Measurements from ENCODE around the gene RBPJL. TPM values are rescaled to one million over a fixed set of nuclear protein-coding genes. Genes with fewer than 3 reads are reported as not detected.

The RBPJL gene
- total RNA-seq, 1 experiment from 2014 or later = not detected

- no peaks in the 10 kb centered on the region for H3K9me3 ChIP-seq (ENCODE audit: control insufficient read depth in 1 of 2, insufficient read depth in 1 of 2, low read depth in 1 of 2, low read length in 2 of 2)
- no peaks in the 10 kb centered on the region for H3K9me2 ChIP-seq (ENCODE audit: insufficient read depth)
- peak overlapping the region; percentile 91 for H3K4me2 ChIP-seq (ENCODE audit: low read length)
- no peaks in the 10 kb centered on the region for H4K20me1 ChIP-seq (ENCODE audit: insufficient read depth)
- CTCF ChIA-PET = interaction anchor here (1.8 kb wide), 1 partner anchor 16 kb away, joined by 7 read pairs; the partner anchor contains the start of gene SYS1
- no peaks in the 10 kb centered on the region for H3K27me3 ChIP-seq (ENCODE audit: insufficient read depth, low read length)
- H3K79me2 ChIP-seq (ENCODE audit: insufficient read depth, low read length) = peaks cover 57% of the 10 kb centered on the region
- peak overlapping the region; percentile 82 for H3K27ac ChIP-seq (ENCODE audit: low read depth, low read length)
- TF ChIP-seq ELF1 (IDR thresholded peaks at IDR 0.05; ENCODE audit: borderline replicate concordance, low read depth) (no peak), EZH2phosphoT487 (IDR thresholded peaks at IDR 0.05; ENCODE audit: borderline replicate concordance) (no peak), EZH2 (IDR thresholded peaks at IDR 0.05) (no peak), YY1 (IDR thresholded peaks at IDR 0.05; ENCODE audit: extremely low read depth, insufficient replicate concordance, low read depth, low read length) (no peak)
- RAD21 ChIA-PET (ENCODE audit: low non-redundant PET in 1 of 2, low total read pairs in 2 of 2, uncharacterized antibody in 2 of 2, unreplicated experiment in 2 of 2) = interaction anchor here in 1 of 2 experiments (1.2 kb wide), 1 partner anchor 10 kb away, joined by 3 read pairs; no protein-coding TSS in a partner anchor
- H3K9ac ChIP-seq (ENCODE audit: low read length) = peak overlapping the region; percentile 80
- H3K36me3 ChIP-seq (ENCODE audit: control insufficient read depth in 1 of 2, insufficient read depth in 2 of 2, low read length in 2 of 2) = no peaks in the 10 kb centered on the region; a peak in 1 of 4 replicates
- H2AFZ ChIP-seq (ENCODE audit: low read depth, low read length, poor library complexity, severe bottlenecking) = no peak overlapping the region
- H3K4me3 ChIP-seq (replicated peaks in 1 of 2; ENCODE audit: low read depth in 1 of 2, low read length in 2 of 2) = peak overlapping the region; percentile 82 to 84
- BruUV-seq (replicated peaks) = TSS peak; percentile 55
- intact Hi-C loops (cut with micrococcal nuclease) = no loop called here
- DNase-seq (ENCODE audit: low read depth, low spot score) (no peak), ATAC-seq (no peak; the same call in 1 of the 2 replicates)
- POLR2A ChIA-PET = interaction anchor here (1.2 to 4.7 kb wide), 6 partner anchors 8 to 60 kb away, joined by 4 to 55 read pairs (median 16); partner anchors contain the start of gene SYS1
- H3K4me1 ChIP-seq (ENCODE audit: control insufficient read depth in 1 of 2, insufficient read depth in 2 of 2, low read length in 2 of 2) = peaks cover 53 to 62% of the 10 kb centered on the region in 2 experiments
Observed at GRCh38 chr20:45347297-45347935, 40.8 kb downstream of the RBPJL start.

- RAD21 ChIA-PET (ENCODE audit: low non-redundant PET in 1 of 2, low total read pairs in 2 of 2, uncharacterized antibody in 2 of 2, unreplicated experiment in 2 of 2) = interaction anchor here in 1 of 2 experiments (1.2 kb wide), 1 partner anchor 13 kb away, joined by 3 read pairs; no protein-coding TSS in a partner anchor
- H3K27ac ChIP-seq (ENCODE audit: low read depth, low read length) = peak within 1 kb of the TSS; percentile 82
- intact Hi-C loops (cut with micrococcal nuclease) = no loop called here
- no peaks in the 10 kb centered on the region for H3K9me3 ChIP-seq (ENCODE audit: control insufficient read depth in 1 of 2, insufficient read depth in 1 of 2, low read depth in 1 of 2, low read length in 2 of 2)
- peaks cover 47 to 54% of the 10 kb centered on the region in 2 experiments for H3K4me1 ChIP-seq (ENCODE audit: control insufficient read depth in 1 of 2, insufficient read depth in 2 of 2, low read length in 2 of 2)
- ATAC-seq (peak; percentile 71), DNase-seq (ENCODE audit: low read depth, low spot score) (no peak)
- H3K4me3 ChIP-seq (replicated peaks in 1 of 2; ENCODE audit: low read depth in 1 of 2, low read length in 2 of 2) = peak within 1 kb of the TSS; percentile 82 to 84
- H3K36me3 ChIP-seq (ENCODE audit: control insufficient read depth in 1 of 2, insufficient read depth in 2 of 2, low read length in 2 of 2) = no peaks in the 10 kb centered on the region; a peak in 1 of 4 replicates
- TF ChIP-seq JUND (IDR thresholded peaks at IDR 0.05) (no peak), ELF1 (IDR thresholded peaks at IDR 0.05; ENCODE audit: borderline replicate concordance, low read depth) (no peak), SIN3A (IDR thresholded peaks at IDR 0.05; ENCODE audit: low read depth) (no peak), ZFX (IDR thresholded peaks at IDR 0.05) (peak; percentile 54), CEBPB (IDR thresholded peaks at IDR 0.05; ENCODE audit: low read depth) (no peak), POLR2AphosphoS5 (IDR thresholded peaks at IDR 0.05; ENCODE audit: low read depth, low read length) (peak; percentile 99), SP1 (IDR thresholded peaks at IDR 0.05; ENCODE audit: low read depth) (no peak), ATF3 (IDR thresholded peaks at IDR 0.05) (no peak), EZH2 (IDR thresholded peaks at IDR 0.05) (no peak), YY1 (IDR thresholded peaks at IDR 0.05; ENCODE audit: extremely low read depth, insufficient replicate concordance, low read depth, low read length) (no peak), ZNF274 (IDR thresholded peaks at IDR 0.05; ENCODE audit: low read depth, low read length) (no peak), REST (IDR thresholded peaks at IDR 0.05; ENCODE audit: low read depth) (no peak), POLR2A (IDR thresholded peaks at IDR 0.05; ENCODE audit: borderline replicate concordance, extremely low read depth, insufficient read depth, insufficient read length) (peak; percentile 90)
- no peaks in the 10 kb centered on the region for H3K27me3 ChIP-seq (ENCODE audit: insufficient read depth, low read length)
- POLR2A ChIA-PET = interaction anchor here (0.6 to 4.7 kb wide), 11 partner anchors 11 to 550 kb away, joined by 3 to 55 read pairs (median 5); partner anchors contain the start of genes PIGT and SYS1
- no TSS peak for BruUV-seq (replicated peaks)
- peaks cover 50% of the 10 kb centered on the region for H3K79me2 ChIP-seq (ENCODE audit: insufficient read depth, low read length)
- no peaks in the 10 kb centered on the region for H4K20me1 ChIP-seq (ENCODE audit: insufficient read depth)
- no peaks in the 10 kb centered on the region for H3K9me2 ChIP-seq (ENCODE audit: insufficient read depth)
- peak within 1 kb of the TSS; percentile 85 for H2AFZ ChIP-seq (ENCODE audit: low read depth, low read length, poor library complexity, severe bottlenecking)
- CTCF ChIA-PET = interaction anchor here (1.8 kb wide), 1 partner anchor 15 kb away, joined by 7 read pairs; the partner anchor contains the start of gene SYS1
- peak within 1 kb of the TSS; percentile 91 for H3K4me2 ChIP-seq (ENCODE audit: low read length)
- H3K9ac ChIP-seq (ENCODE audit: low read length) = peak within 1 kb of the TSS; percentile 80
Observed at GRCh38 chr20:45347936-45348778, 41.5 kb downstream of the RBPJL start, which contains the start of gene SDC4. Gene SDC4 (minus strand): TSS chr20:45348424. CDS start chr20:45348384, 40 bp downstream.
